Endothelial cell of umbilical vein (primary cell): ENCODE results near the gene RAB3D. TPM values are rescaled to one million over a fixed set of nuclear protein-coding genes. Genes with fewer than 3 reads are reported as not detected.

Experiments used
- BruUV-seq: library from RNA; stranded (reverse); fragments of 400-500 nt; replicated peaks from 2 replicates; lab custom pipeline; 2021; lab: Mats Ljungman, UMichigan
- CTCF ChIA-PET: fragments of 300-600, 350-600 bp; sonication (Branson Sonifier 250); formaldehyde crosslinking; loops from one replicate; lab custom pipeline; 2021; ENCODE audit warnings: antibody characterized with exemption, inconsistent platforms; lab: Charles Lee
- POLR2A ChIA-PET: fragments of 300-600, 350-600 bp; sonication (Branson Sonifier 250); formaldehyde crosslinking; loops from one replicate; lab custom pipeline; 2021; ENCODE audit warnings: antibody characterized with exemption, inconsistent platforms; lab: Charles Lee
- DNase-seq: peaks from one replicate; pipeline ENCODE4 v3.0.0-alpha.2; 2011; ENCODE audit warnings: low read depth, low spot score
- FAIRE-seq: peaks from 2 replicates; lab custom pipeline; 2011; peaks lifted over from hg19 to GRCh38; lab: Jason Lieb, UNC
- H2AFZ ChIP-seq: 2 replicates; pipeline ENCODE4 v1.6.0; 2012; ENCODE audit warnings: low read depth, low read length, control low read depth, inconsistent platforms
- H3K27ac ChIP-seq: 2 replicates; pipeline ENCODE4 v1.5.1; 2011; ENCODE audit warnings: low read depth, mild to moderate bottlenecking, control low read depth, low read length, moderate library complexity; ENCODE audit not compliant: insufficient read depth
- H3K27me3 ChIP-seq, 2 experiments: 2 replicates each; pipeline versions ENCODE4 v1.6.0 to v1.6.1; 2011; ENCODE audit warnings: low read length in 2 of 2, mixed read lengths in 1 of 2; ENCODE audit not compliant: control insufficient read depth in 2 of 2, insufficient read depth in 2 of 2
- H3K36me3 ChIP-seq, 2 experiments: 2 replicates in 1 of 2; 3 replicates in 1 of 2; pipeline ENCODE4 v1.5.1; 2011; ENCODE audit warnings: low read length in 2 of 2, mild to moderate bottlenecking in 1 of 2, moderate library complexity in 1 of 2; ENCODE audit not compliant: control insufficient read depth in 2 of 2, insufficient read depth in 2 of 2; ENCODE audit errors: extremely low read depth in 1 of 2
- H3K4me1 ChIP-seq: 3 replicates; pipeline ENCODE4 v1.5.1; 2011; ENCODE audit warnings: mild to moderate bottlenecking, low read length; ENCODE audit not compliant: control insufficient read depth, insufficient read depth; ENCODE audit errors: extremely low read depth
- H3K4me2 ChIP-seq: 2 replicates; pipeline ENCODE4 v1.6.1; 2011; ENCODE audit warnings: low read length, control low read depth, mixed read lengths; ENCODE audit not compliant: insufficient read depth
- H3K4me3 ChIP-seq, 3 experiments: fragments of 200-600 bp in 1 of 3; sonication (generic), shearing (Covaris generic) in 1 of 3; replicated peaks in 1 of 3; 2 replicates each; pipeline ENCODE4 v1.5.1; 2011 to 2016; ENCODE audit warnings: control low read depth in 3 of 3, low read length in 3 of 3, mild to moderate bottlenecking in 2 of 3, inconsistent platforms in 1 of 3, low read depth in 1 of 3, moderate library complexity in 1 of 3; ENCODE audit not compliant: insufficient read depth in 1 of 3
- H3K79me2 ChIP-seq: 2 replicates; pipeline ENCODE4 v1.6.0; 2012; ENCODE audit warnings: low read length, inconsistent platforms; ENCODE audit not compliant: control insufficient read depth, insufficient read depth
- H3K9ac ChIP-seq: replicated peaks from 2 replicates; pipeline ENCODE3; 2011; ENCODE audit warnings: low read length, control low read depth; ENCODE audit not compliant: insufficient read depth; ENCODE audit errors: extremely low read depth
- H3K9me1 ChIP-seq: replicated peaks from 3 replicates; pipeline ENCODE4 v1.6.0; 2011; ENCODE audit warnings: mild to moderate bottlenecking, low read length; ENCODE audit not compliant: control insufficient read depth, insufficient read depth; ENCODE audit errors: extremely low read depth
- H3K9me3 ChIP-seq: replicated peaks from 2 replicates; pipeline ENCODE4 v1.5.1; 2012; ENCODE audit warnings: low read length, inconsistent platforms; ENCODE audit not compliant: control insufficient read depth, insufficient read depth
- H4K20me1 ChIP-seq: replicated peaks from 2 replicates; pipeline ENCODE3; 2011; ENCODE audit warnings: mild to moderate bottlenecking, low read length; ENCODE audit not compliant: control insufficient read depth, insufficient read depth; ENCODE audit errors: extremely low read depth
- EZH2 ChIP-seq: IDR thresholded peaks from 2 replicates; pipeline ENCODE4 v1.6.1; 2012; ENCODE audit warnings: borderline replicate concordance, low read depth, mild to moderate bottlenecking, moderate library complexity, low read length, inconsistent platforms; ENCODE audit not compliant: severe bottlenecking
- FOS ChIP-seq: IDR thresholded peaks from 2 replicates; pipeline ENCODE4 v1.6.1; 2011; ENCODE audit warnings: mild to moderate bottlenecking, low read length, moderate library complexity, borderline replicate concordance; ENCODE audit not compliant: insufficient read depth
- JUN ChIP-seq: IDR thresholded peaks from 2 replicates; pipeline ENCODE4 v1.6.1; 2011; ENCODE audit warnings: borderline replicate concordance, low read depth; ENCODE audit not compliant: insufficient read length, insufficient read depth
- MYC ChIP-seq: IDR thresholded peaks from one replicate; pipeline ENCODE4 v1.6.1; 2011; ENCODE audit warnings: mild to moderate bottlenecking, low read depth, low read length
- POLR2A ChIP-seq: IDR thresholded peaks from 2 replicates; pipeline ENCODE4 v1.6.1; 2012; ENCODE audit warnings: low read depth, mild to moderate bottlenecking, control low read depth, low read length
- POLR2AphosphoS5 ChIP-seq: IDR thresholded peaks from 2 replicates; pipeline ENCODE4 v1.6.1; 2012; ENCODE audit warnings: low read depth, mild to moderate bottlenecking, control low read depth, low read length, moderate library complexity; ENCODE audit not compliant: insufficient read depth
- dilution Hi-C: fragments of 300-500 bp; cut with MboI; formaldehyde crosslinking; loops from one replicate; pipeline ENCODE4 v1.15.0; 2019; ENCODE audit warnings: low sequenced_read_pairs; ENCODE audit not compliant: extremely low pct_ligation_motif_present
- intact Hi-C: fragments of 100-400 bp; cut with micrococcal nuclease; formaldehyde crosslinking; loops from one replicate; pipeline ENCODE4 v1.10.0; 2022
- polyA plus RNA-seq, 4 experiments: library from polyadenylated mRNA; depleted of rRNA in 3 of 4; stranded (reverse) in 3 of 4; unstranded in 1 of 4; fragments of >200 nt; gene quantifications; 2 replicates each; pipeline versions ENCODE4 v1.2.1 to v1.2.3, GENCODE V29; 2011 to 2012; ENCODE audit warnings: missing spikeins in 1 of 4
- total RNA-seq: library from RNA; stranded (reverse); gene quantifications from 2 replicates; pipeline ENCODE4 v1.2.3, GENCODE V29; 2021
- TF ChIP-seq, protein P1 (sequence below): IDR thresholded peaks from 2 replicates; pipeline ENCODE4 v1.6.1; 2011; ENCODE audit not compliant: insufficient read depth, insufficient read length
- TF ChIP-seq, protein P2 (sequence below), 2 donors: IDR thresholded peaks; 1 replicate in 1 of 2; 2 replicates in 1 of 2; pipeline ENCODE4 v1.5.1; 2011; ENCODE audit warnings: low read length in 2 of 2, mild to moderate bottlenecking in 2 of 2, moderate library complexity in 2 of 2, control low read depth in 1 of 2, inconsistent platforms in 1 of 2, low read depth in 1 of 2; ENCODE audit not compliant: insufficient read depth in 1 of 2; ENCODE audit errors: extremely low read depth in 1 of 2

The RAB3D gene
- total and polyA plus RNA-seq, 2 donors (not counting 3 experiments of a cell fraction or from before 2014, with no cell fraction given) = 35.4 to 48.2 TPM

DNA sequence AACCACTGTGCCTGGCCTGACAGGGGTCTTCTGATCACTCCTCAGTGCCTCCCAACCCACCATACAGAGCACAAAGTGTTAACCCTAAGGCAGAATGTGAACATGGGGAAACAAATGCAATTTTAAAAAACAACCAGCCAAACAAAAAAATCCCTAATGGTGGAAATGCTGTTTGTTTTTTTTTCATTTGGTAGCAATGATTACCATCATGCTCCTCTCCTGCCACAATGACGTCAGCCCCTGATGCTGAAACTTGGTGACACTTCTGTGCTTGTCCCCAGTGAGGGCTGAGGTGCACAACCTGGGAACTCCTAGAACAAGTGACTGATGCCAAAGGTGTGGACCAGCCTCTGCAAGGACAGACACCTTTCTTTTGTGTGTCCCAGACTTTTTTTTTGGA, 47.5 kb downstream of the RAB3D start:
- no peaks in the 10 kb centered on the region for H3K79me2 ChIP-seq
- no peaks in the 10 kb centered on the region for H4K20me1 ChIP-seq
- H3K4me1 ChIP-seq = peaks cover 4% of the 10 kb centered on the region
- no peak overlapping the region for H3K4me3 ChIP-seq
- CTCF ChIA-PET = interaction anchor here (0.7 to 6.0 kb wide), 2 partner anchors 14 to 153 kb away, joined by 3 to 28 read pairs; no protein-coding TSS in a partner anchor
- BruUV-seq = no TSS peak
- no peaks in the 10 kb centered on the region for H3K36me3 ChIP-seq
- POLR2A ChIA-PET = no interaction called here
- no peaks in the 10 kb centered on the region for H3K9me1 ChIP-seq
- intact Hi-C loops = no loop called here
- H3K4me2 ChIP-seq = no peak overlapping the region
- H3K9me3 ChIP-seq = no peaks in the 10 kb centered on the region
- DNase-seq (no peak), FAIRE-seq (no peak)
- dilution Hi-C loops = no loop called here
- no peak overlapping the region for H3K27ac ChIP-seq
- TF ChIP-seq, protein P1, sequence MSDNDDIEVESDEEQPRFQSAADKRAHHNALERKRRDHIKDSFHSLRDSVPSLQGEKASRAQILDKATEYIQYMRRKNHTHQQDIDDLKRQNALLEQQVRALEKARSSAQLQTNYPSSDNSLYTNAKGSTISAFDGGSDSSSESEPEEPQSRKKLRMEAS = no peak
- TF ChIP-seq MYC (no peak), FOS (no peak), JUN (no peak), POLR2A (no peak)
- TF ChIP-seq, protein P2, sequence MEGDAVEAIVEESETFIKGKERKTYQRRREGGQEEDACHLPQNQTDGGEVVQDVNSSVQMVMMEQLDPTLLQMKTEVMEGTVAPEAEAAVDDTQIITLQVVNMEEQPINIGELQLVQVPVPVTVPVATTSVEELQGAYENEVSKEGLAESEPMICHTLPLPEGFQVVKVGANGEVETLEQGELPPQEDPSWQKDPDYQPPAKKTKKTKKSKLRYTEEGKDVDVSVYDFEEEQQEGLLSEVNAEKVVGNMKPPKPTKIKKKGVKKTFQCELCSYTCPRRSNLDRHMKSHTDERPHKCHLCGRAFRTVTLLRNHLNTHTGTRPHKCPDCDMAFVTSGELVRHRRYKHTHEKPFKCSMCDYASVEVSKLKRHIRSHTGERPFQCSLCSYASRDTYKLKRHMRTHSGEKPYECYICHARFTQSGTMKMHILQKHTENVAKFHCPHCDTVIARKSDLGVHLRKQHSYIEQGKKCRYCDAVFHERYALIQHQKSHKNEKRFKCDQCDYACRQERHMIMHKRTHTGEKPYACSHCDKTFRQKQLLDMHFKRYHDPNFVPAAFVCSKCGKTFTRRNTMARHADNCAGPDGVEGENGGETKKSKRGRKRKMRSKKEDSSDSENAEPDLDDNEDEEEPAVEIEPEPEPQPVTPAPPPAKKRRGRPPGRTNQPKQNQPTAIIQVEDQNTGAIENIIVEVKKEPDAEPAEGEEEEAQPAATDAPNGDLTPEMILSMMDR (IDR thresholded peaks at IDR 0.05; ENCODE audit: extremely low read depth in 1 of 2, insufficient read depth in 1 of 2, low read depth in 1 of 2, low read length in 2 of 2) = no peak
- H3K9ac ChIP-seq = no peak overlapping the region
- H3K27me3 ChIP-seq = no peaks in the 10 kb centered on the region
- H2AFZ ChIP-seq = no peak overlapping the region

- no peaks in the 10 kb centered on the region for H3K9me1 ChIP-seq
- H3K27me3 ChIP-seq = no peaks in the 10 kb centered on the region
- no peak overlapping the region for H3K4me2 ChIP-seq
- dilution Hi-C loops (no loop called here), intact Hi-C loops (no loop called here)
- BruUV-seq = no TSS peak
- CTCF ChIA-PET = interaction anchor here (1.0 to 6.0 kb wide), 3 partner anchors 90 to 191 kb away, joined by 3 to 28 read pairs (median 22); no protein-coding TSS in a partner anchor
- H3K79me2 ChIP-seq = no peaks in the 10 kb centered on the region
- no peaks in the 10 kb centered on the region for H4K20me1 ChIP-seq
- TF ChIP-seq POLR2AphosphoS5 (no peak), POLR2A (no peak), JUN (no peak), MYC (no peak), FOS (no peak), EZH2 (no peak)
- TF ChIP-seq, protein P1 = no peak
- TF ChIP-seq, protein P2 (IDR thresholded peaks at IDR 0.05; ENCODE audit: extremely low read depth in 1 of 2, insufficient read depth in 1 of 2, low read depth in 1 of 2, low read length in 2 of 2) = no peak
- H3K27ac ChIP-seq = no peak overlapping the region
- FAIRE-seq (peak; percentile 42), DNase-seq (no peak)
- POLR2A ChIA-PET = no interaction called here
- peaks cover 9% of the 10 kb centered on the region for H3K4me1 ChIP-seq
- H3K36me3 ChIP-seq = no peaks in the 10 kb centered on the region
- no peak overlapping the region for H3K4me3 ChIP-seq
- H2AFZ ChIP-seq = no peak overlapping the region
- no peaks in the 10 kb centered on the region for H3K9me3 ChIP-seq
- no peak overlapping the region for H3K9ac ChIP-seq
These were observed 48.0 kb downstream of the RAB3D start for GRCh38 chr19:11291415-11291814.
